Measurements from ENCODE around the gene KRTAP9-7.

Gene KRTAP9-7

DNA sequence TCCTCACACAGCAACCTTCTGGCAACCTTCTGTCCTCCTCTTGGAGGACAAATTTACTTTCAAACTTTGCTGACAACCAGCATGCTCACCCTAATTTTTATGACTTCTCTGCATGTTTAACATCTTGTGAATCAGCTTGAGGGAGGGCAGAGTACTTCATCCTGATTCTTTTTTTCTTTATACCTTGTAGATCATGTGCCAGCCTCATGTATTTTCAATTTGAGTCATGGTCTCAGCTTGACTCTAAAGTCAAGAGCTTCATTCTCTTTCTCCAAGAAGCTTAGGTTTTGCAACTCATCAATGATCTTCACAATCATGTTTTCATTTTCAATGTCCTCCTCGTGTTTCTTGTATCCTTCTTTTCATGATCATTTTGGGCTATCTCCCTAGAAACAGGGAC lies 3.6 kb upstream of the KRTAP9-7 start:
- DNase-seq (ENCODE audit: low spot score) = no peak

- DNase-seq (ENCODE audit: low spot score) = no peak
These were observed 2.9 kb downstream of the KRTAP9-7 start for GRCh38 chr17:41278176-41278955.

- DNase-seq (ENCODE audit: low spot score) = no peak
These were observed 8.5 kb downstream of the KRTAP9-7 start for GRCh38 chr17:41284043-41284442.

DNA sequence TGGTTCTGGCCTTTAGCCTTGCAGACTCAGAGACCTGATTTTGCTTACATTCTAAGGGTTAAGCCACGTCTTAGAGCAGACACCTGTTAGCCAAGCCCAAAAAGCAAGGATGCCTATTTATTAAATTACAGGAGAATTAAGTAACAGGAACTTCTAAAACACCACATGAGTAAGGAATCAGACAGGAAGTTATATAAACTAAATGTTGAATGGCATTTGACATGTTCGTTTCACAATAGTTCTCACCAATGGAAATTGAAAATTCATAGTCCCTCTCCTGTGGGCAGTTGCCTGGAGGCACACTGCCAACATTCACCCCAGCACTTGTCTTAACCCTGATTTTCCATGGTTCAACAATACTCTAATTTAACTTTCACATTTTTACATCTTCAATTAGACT lies 9.0 kb downstream of the KRTAP9-7 start:
- no peak for DNase-seq (ENCODE audit: low spot score)

DNA sequence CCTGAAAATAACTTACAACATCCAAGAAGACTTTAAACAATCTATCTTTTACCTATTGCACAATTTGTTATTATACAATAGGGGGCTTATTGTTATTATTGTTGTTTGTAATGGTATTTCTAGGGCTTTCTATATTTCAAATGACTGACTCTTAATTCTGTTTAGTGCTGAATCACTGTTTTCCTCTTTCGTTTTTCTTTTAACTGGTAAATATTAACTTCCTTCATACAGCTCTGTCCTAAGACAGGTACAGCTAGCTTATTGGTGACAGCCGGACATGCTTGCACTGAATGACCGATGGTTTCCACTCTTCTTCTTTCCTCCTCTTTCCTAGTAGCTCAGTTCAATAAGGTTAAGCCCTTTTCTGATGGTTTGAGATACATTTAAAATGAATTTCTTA lies 11.6 kb downstream of the KRTAP9-7 start:
- no peak for DNase-seq (ENCODE audit: low spot score)

GRCh38 chr17:41294016-41294415 lies 18.5 kb downstream of the KRTAP9-7 start:
- DNase-seq (ENCODE audit: low spot score) = no peak

DNA sequence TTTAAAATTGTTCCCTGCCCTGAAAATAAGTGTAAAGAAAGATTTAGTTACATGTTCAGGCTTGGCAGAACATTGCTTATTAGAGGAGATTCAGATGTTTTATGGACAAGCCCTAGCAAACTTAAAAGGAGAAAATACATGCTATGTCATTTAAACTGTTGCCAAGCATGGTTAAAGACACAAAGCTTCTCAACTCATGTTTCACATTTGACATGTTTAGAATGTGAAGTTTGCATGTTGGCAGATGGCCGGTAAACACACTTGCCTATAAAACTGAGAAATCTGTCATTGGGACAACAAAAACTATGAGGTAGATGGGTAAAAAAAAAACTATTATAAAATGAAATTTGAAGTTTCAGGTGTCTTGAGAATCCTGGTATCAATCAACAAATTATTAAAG lies 21.3 kb downstream of the KRTAP9-7 start:
- DNase-seq (ENCODE audit: low spot score) = no peak

DNA sequence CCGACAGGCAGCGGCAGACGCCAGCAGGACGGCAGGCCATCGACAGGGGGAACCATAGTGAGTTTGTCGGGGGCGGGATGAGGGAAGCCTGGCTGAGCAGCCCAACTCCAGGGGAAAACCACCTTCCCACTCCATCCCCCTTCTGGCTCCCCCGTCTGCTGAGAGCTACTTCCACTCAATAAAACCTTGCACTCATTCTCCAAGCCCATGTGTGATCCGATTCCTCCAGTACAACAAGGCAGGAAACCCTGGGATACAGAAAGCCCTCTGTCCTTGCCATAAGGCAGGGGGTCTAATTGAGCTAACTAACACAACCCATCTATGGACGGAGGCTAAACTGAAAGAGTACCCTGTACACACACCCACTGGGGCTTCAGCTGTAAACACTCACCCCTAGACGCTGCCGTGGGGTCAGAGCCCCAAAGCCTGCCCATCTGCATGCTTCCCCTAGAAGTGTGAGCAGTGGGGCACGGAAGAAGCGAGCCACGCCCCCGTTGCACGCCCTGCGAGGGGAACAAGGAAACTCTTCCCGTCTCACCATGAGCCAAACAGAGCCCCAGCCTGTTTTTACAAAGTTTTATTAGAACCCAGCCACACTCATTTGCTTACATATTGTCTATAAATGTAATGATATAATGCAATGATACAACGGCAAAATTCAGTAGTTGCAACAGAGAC lies 23.1 kb downstream of the KRTAP9-7 start:
- DNase-seq (ENCODE audit: low spot score) = no peak

DNA sequence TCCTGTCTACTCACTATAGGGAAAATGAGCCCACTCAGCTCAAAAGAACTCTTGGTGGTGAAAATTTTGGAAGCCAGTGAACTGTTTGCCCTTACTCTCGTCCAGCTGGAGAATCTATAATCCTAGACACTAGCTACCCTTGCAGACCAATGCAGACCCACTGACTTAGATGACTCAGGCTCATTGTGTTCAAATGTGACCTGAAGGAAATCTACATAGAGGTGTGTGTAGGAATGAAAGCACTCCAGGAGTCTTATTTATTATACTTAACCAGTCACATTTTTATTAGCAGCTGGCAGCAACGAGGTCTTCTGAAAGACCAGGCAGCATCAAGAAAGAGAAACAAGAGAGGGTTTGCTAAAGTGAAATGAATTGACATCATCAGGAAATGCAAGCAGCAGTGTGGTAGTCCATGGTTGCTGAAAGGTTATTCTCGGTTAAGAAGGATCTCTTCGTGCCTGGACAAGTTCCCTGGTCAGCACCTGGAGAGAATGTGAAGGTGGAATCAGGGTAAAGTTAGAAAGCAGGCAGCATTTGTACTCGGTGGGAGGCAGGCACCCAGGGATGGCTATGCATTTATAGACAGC lies 25.8 kb downstream of the KRTAP9-7 start:
- DNase-seq (ENCODE audit: low spot score) = no peak

GRCh38 chr17:41301916-41302901 lies 26.7 kb downstream of the KRTAP9-7 start, which contains the start of gene KRTAP29-1:
Gene KRTAP29-1, minus strand, starts transcription at chr17:41302851. Its CDS starts 0 bp downstream, at chr17:41302851.
- no peak for DNase-seq (ENCODE audit: low spot score)

DNA sequence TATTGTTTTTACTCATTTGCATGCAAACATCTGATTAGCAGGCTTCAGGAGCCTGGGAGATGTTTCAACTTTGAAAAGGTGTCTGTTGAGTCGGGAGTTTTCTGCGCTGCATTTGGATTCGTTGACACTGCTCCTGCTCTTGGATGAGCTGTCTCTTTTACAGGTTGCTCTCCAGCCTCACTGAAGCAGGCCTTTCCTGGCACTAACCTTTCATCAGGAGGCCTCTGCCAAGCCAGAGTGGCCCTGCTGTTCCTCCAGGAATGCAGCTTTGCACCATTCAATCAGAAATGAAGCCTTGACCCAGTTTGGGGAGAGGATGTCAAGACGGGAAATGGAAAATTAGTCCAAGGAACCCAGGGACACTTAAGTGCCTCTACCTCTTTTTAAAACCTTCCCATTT lies 27.5 kb downstream of the KRTAP9-7 start:
- no peak for DNase-seq (ENCODE audit: low spot score)

GRCh38 chr17:41304091-41304490 lies 28.6 kb downstream of the KRTAP9-7 start:
- DNase-seq (ENCODE audit: low spot score) = no peak

- no peak for DNase-seq (ENCODE audit: low spot score)
These were observed 32.1 kb downstream of the KRTAP9-7 start for GRCh38 chr17:41307647-41308046.

- DNase-seq (ENCODE audit: low spot score) = no peak
These were observed 32.9 kb downstream of the KRTAP9-7 start for GRCh38 chr17:41308251-41308917.

DNA sequence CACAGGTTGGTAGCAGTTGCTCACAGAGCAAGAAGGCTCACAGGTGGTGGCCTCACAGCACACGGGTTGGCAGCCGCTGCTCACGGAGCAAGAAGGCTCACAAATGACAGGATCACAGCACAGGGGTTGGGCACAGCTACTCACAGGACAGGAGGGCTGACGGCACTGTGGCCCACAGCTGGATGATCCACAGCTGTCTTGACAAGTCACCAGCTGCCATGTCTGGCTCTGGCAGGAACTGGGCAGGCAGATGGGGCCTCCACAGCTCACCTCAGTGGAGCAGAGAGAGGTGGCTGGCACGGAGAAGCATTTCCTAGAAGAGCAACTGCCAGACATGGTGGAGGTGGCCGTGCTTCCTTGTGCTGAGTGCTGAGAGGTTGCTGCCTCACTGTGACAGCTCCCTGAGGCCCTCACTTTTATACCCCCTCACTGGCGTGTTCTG lies 33.4 kb downstream of the KRTAP9-7 start, which contains the start of gene KRTAP16-1:
Gene KRTAP16-1, minus strand, starts transcription at position 392 of the 442 bp plus-strand sequence. Its CDS starts 56 bp downstream, at position 336.
- no peak for DNase-seq (ENCODE audit: low spot score)

- no peak for DNase-seq (ENCODE audit: low spot score)
These were observed 35.6 kb downstream of the KRTAP9-7 start for GRCh38 chr17:41311111-41311510.

- DNase-seq (ENCODE audit: low spot score) = no peak
These were observed 39.8 kb downstream of the KRTAP9-7 start, which contains the start of gene KRTAP17-1 for GRCh38 chr17:41315204-41315794. Gene KRTAP17-1, minus strand, starts transcription at chr17:41315710. Its CDS starts 60 bp downstream, at chr17:41315650.

DNA sequence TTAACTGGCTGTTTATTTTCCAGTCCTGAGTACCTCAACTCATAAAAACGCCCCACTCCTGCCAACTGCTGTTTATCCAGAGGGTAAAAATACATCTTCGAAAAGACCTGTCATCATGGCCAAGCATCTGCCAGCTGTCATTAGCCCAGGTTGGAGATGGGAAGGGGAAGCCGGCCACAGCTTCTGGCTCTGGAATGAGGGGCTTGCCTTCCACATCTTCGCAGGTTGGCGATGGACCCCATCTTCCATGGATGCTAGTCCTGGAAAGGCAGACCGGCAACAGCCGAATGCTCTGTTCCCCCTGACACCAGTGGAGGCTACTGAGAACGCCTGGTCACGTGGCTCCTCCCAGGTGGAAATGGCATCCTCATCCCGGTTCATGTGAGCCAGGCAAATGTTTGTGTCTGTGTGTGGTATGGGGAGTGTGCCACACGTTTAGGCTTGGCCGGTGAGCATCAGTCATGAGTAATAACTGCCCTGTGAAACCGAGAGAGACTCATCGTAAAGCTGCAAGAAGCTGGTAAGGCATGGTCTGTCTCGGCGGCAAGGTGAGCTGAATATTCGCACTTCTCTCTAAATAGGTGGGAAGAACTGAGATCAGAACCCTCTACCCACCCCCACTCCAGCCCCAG lies 40.4 kb downstream of the KRTAP9-7 start:
- DNase-seq (ENCODE audit: low spot score) = no peak

GRCh38 chr17:41318231-41318630 lies 42.7 kb downstream of the KRTAP9-7 start:
- DNase-seq (ENCODE audit: low spot score) = no peak

Measured in iPS-NIHi11 (cell line).